Mesenchymal stem cell (in vitro differentiated cells and primary cell): ENCODE measurements around the gene CRELD2.

Experiments used
- DNase-seq: peaks from one replicate; pipeline ENCODE4 v3.0.0-alpha.2; 2013
- H2AFZ ChIP-seq: one replicate; pipeline ENCODE4 v1.6.1; 2013; ENCODE audit warnings: low read depth, mild to moderate bottlenecking, control low read depth, inconsistent platforms, low read length, moderate library complexity
- H2AK5ac ChIP-seq: 2 replicates; pipeline ENCODE4 v1.6.1; 2013; ENCODE audit warnings: low read length, moderate library complexity, mild to moderate bottlenecking, inconsistent platforms; ENCODE audit not compliant: severe bottlenecking
- H2BK120ac ChIP-seq: one replicate; pipeline ENCODE4 v1.6.1; 2013; ENCODE audit warnings: low read depth, mild to moderate bottlenecking, inconsistent platforms, low read length, moderate library complexity
- H2BK12ac ChIP-seq, 2 experiments: one replicate each; pipeline ENCODE4 v1.6.1; 2013; ENCODE audit warnings: inconsistent platforms in 2 of 2, low read length in 2 of 2, mild to moderate bottlenecking in 2 of 2, moderate library complexity in 2 of 2, control low read depth in 1 of 2
- H2BK15ac ChIP-seq: one replicate; pipeline ENCODE4 v1.6.1; 2013; ENCODE audit warnings: mild to moderate bottlenecking, low read depth, inconsistent platforms; ENCODE audit not compliant: poor library complexity, severe bottlenecking
- H2BK5ac ChIP-seq: 2 replicates; pipeline ENCODE4 v1.6.1; 2013; ENCODE audit warnings: low read depth, mild to moderate bottlenecking, low read length, control low read depth, inconsistent platforms; ENCODE audit not compliant: poor library complexity, severe bottlenecking
- H3K14ac ChIP-seq, 2 experiments: one replicate each; pipeline ENCODE4 v1.6.1; 2013; ENCODE audit warnings: inconsistent platforms in 2 of 2, low read length in 2 of 2, control low read depth in 1 of 2, mild to moderate bottlenecking in 1 of 2, moderate library complexity in 1 of 2
- H3K18ac ChIP-seq, 2 experiments: one replicate each; pipeline ENCODE4 v1.6.1; 2013; ENCODE audit warnings: inconsistent platforms in 2 of 2, low read length in 2 of 2, control low read depth in 1 of 2, low read depth in 1 of 2, mild to moderate bottlenecking in 1 of 2
- H3K23ac ChIP-seq, 2 experiments: one replicate each; pipeline ENCODE4 v1.6.1; 2013; ENCODE audit warnings: inconsistent platforms in 2 of 2, low read length in 2 of 2, mild to moderate bottlenecking in 2 of 2, moderate library complexity in 2 of 2, control low read depth in 1 of 2
- H3K27ac ChIP-seq: 2 replicates; pipeline ENCODE4 v1.5.1; 2013; ENCODE audit warnings: mild to moderate bottlenecking, moderate library complexity, low read length, control low read depth, inconsistent platforms; ENCODE audit not compliant: poor library complexity, severe bottlenecking
- H3K27me3 ChIP-seq, 2 experiments: 2 replicates each; pipeline versions ENCODE4 v1.6.1 to v1.7.0; 2013; ENCODE audit warnings: low read length in 2 of 2, mild to moderate bottlenecking in 2 of 2, moderate library complexity in 2 of 2, control low read depth in 1 of 2, inconsistent platforms in 1 of 2; ENCODE audit not compliant: control insufficient read depth in 1 of 2, insufficient read depth in 1 of 2
- H3K36me3 ChIP-seq, 2 experiments: 2 replicates each; pipeline versions ENCODE4 v1.6.1 to v1.7.0; 2013; ENCODE audit warnings: low read length in 2 of 2, control low read depth in 1 of 2, inconsistent platforms in 1 of 2, low read depth in 1 of 2, mild to moderate bottlenecking in 1 of 2; ENCODE audit not compliant: insufficient read depth in 2 of 2, control insufficient read depth in 1 of 2
- H3K4ac ChIP-seq, 2 experiments: one replicate each; pipeline ENCODE4 v1.6.1; 2013; ENCODE audit warnings: inconsistent platforms in 2 of 2, low read length in 2 of 2, mild to moderate bottlenecking in 2 of 2, moderate library complexity in 2 of 2, control low read depth in 1 of 2, low read depth in 1 of 2
- H3K4me1 ChIP-seq: 2 replicates; pipeline ENCODE4 v1.6.1; 2013; ENCODE audit warnings: low read depth, low read length, control low read depth; ENCODE audit not compliant: control insufficient read depth, insufficient read depth
- H3K4me2 ChIP-seq: 2 replicates; pipeline ENCODE4 v1.6.1; 2013; ENCODE audit warnings: low read length, mild to moderate bottlenecking, inconsistent platforms; ENCODE audit not compliant: poor library complexity, severe bottlenecking
- H3K4me3 ChIP-seq, 2 experiments: 2 replicates each; pipeline versions ENCODE4 v1.5.1 to v1.7.0; 2013; ENCODE audit warnings: low read length in 2 of 2, mild to moderate bottlenecking in 2 of 2, control low read depth in 1 of 2, low read depth in 1 of 2; ENCODE audit not compliant: insufficient read depth in 1 of 2
- H3K79me1 ChIP-seq: replicated peaks from 2 replicates; pipeline ENCODE4 v1.6.1; 2013; ENCODE audit warnings: mild to moderate bottlenecking, control low read depth, low read length, inconsistent platforms; ENCODE audit not compliant: poor library complexity, severe bottlenecking
- H3K9ac ChIP-seq: 2 replicates; pipeline ENCODE4 v1.7.0; 2013; ENCODE audit warnings: mild to moderate bottlenecking, low read length, moderate library complexity
- H3K9me3 ChIP-seq: 2 replicates; pipeline ENCODE4 v1.7.0; 2013; ENCODE audit warnings: mild to moderate bottlenecking, low read length; ENCODE audit not compliant: control insufficient read depth
- H4K8ac ChIP-seq: one replicate; pipeline ENCODE4 v1.6.1; 2013; ENCODE audit warnings: inconsistent platforms, mild to moderate bottlenecking, low read length, moderate library complexity
- H4K91ac ChIP-seq: one replicate; pipeline ENCODE4 v1.6.1; 2013; ENCODE audit warnings: mild to moderate bottlenecking, low read length, inconsistent platforms
- WGBS: methylation state at CpG from one replicate; pipeline ENCODE4 v1.1.7; 2013; ENCODE audit warnings: mixed read lengths; 5-methylcytosine and 5-hydroxymethylcytosine counted together

Gene CRELD2

GRCh38 chr22:49954354-49954753 lies 35.9 kb downstream of the CRELD2 start:
- Histone ChIP-seq H3K27me3 (no peaks in the 10 kb centered on the region), H3K4me2 (no peak overlapping the region), H2BK5ac (no peak overlapping the region), H3K4me3 (no peak overlapping the region), H3K4me1 (peaks cover 50% of the 10 kb centered on the region), H2BK12ac (peak overlapping the region in 1 of 2 experiments; percentile 38), H3K36me3 (no peaks in the 10 kb centered on the region), H2AFZ (no peak overlapping the region), H3K79me1 (no peaks in the 10 kb centered on the region), H3K9ac (no peak overlapping the region), H4K8ac (no peak overlapping the region), H3K4ac (no peak overlapping the region), H3K14ac (peak overlapping the region in 1 of 2 experiments; percentile 39), H2BK15ac (peak overlapping the region; percentile 96), H3K27ac (no peak overlapping the region), H4K91ac (peak overlapping the region; percentile 60), H3K9me3 (no peaks in the 10 kb centered on the region), H3K23ac (no peak overlapping the region), H2BK120ac (no peak overlapping the region), H2AK5ac (peak overlapping the region; percentile 98), H3K18ac (peak overlapping the region; percentile 6 to 49)
- WGBS: 89% methylated on average over 8 of the region's 8 CpGs
- DNase-seq: no peak

GRCh38 chr22:49954991-49955580 lies 36.7 kb downstream of the CRELD2 start:
- H2AFZ ChIP-seq: no peak overlapping the region
- H3K4ac ChIP-seq: no peak overlapping the region
- peak overlapping the region in 1 of 2 experiments; percentile 11 for H3K18ac ChIP-seq
- no peak overlapping the region for H2BK12ac ChIP-seq
- H3K9me3 ChIP-seq: no peaks in the 10 kb centered on the region
- H3K14ac ChIP-seq: peak overlapping the region in 1 of 2 experiments; percentile 60
- peak overlapping the region in 1 of 2 experiments; percentile 48 for H3K23ac ChIP-seq
- H2AK5ac ChIP-seq: no peak overlapping the region
- no peak overlapping the region for H2BK15ac ChIP-seq
- peaks cover 55% of the 10 kb centered on the region for H3K4me1 ChIP-seq
- no peak overlapping the region for H4K8ac ChIP-seq
- no peak for DNase-seq
- H3K36me3 ChIP-seq: no peaks in the 10 kb centered on the region
- no peak overlapping the region for H3K9ac ChIP-seq
- H3K4me2 ChIP-seq: no peak overlapping the region
- peak overlapping the region; percentile 1 for H4K91ac ChIP-seq
- no peaks in the 10 kb centered on the region for H3K27me3 ChIP-seq
- H2BK5ac ChIP-seq: no peak overlapping the region
- H3K27ac ChIP-seq: no peak overlapping the region
- peaks cover 2% of the 10 kb centered on the region for H3K79me1 ChIP-seq
- H3K4me3 ChIP-seq: no peak overlapping the region
- 90% methylated on average over 15 of the region's 15 CpGs for WGBS
- no peak overlapping the region for H2BK120ac ChIP-seq

GRCh38 chr22:49955581-49956417 lies 37.4 kb downstream of the CRELD2 start:
- Histone ChIP-seq H2AFZ (no peak overlapping the region), H3K79me1 (peaks cover 2% of the 10 kb centered on the region), H4K91ac (no peak overlapping the region), H3K27me3 (no peaks in the 10 kb centered on the region), H2BK15ac (no peak overlapping the region), H2AK5ac (peak overlapping the region; percentile 47), H2BK12ac (peak overlapping the region; percentile 12 to 18), H3K4me3 (no peak overlapping the region), H3K9me3 (no peaks in the 10 kb centered on the region), H3K18ac (peak overlapping the region in 1 of 2 experiments; percentile 11), H3K9ac (no peak overlapping the region), H3K36me3 (no peaks in the 10 kb centered on the region), H3K4me2 (no peak overlapping the region), H3K27ac (no peak overlapping the region), H3K14ac (no peak overlapping the region), H3K4me1 (peaks cover 52% of the 10 kb centered on the region), H3K23ac (peak overlapping the region in 1 of 2 experiments; percentile 48), H2BK120ac (no peak overlapping the region), H2BK5ac (no peak overlapping the region), H3K4ac (no peak overlapping the region), H4K8ac (no peak overlapping the region)
- 90% methylated on average over 22 of the region's 22 CpGs for WGBS
- no peak for DNase-seq

GRCh38 chr22:49956418-49956770 lies 38.0 kb downstream of the CRELD2 start:
- Histone ChIP-seq H3K23ac (no peak overlapping the region), H2BK12ac (peak overlapping the region; percentile 12 to 18), H3K18ac (no peak overlapping the region), H3K79me1 (peaks cover 2% of the 10 kb centered on the region), H3K14ac (no peak overlapping the region), H4K8ac (no peak overlapping the region), H3K4me3 (no peak overlapping the region), H2AFZ (no peak overlapping the region), H2BK120ac (no peak overlapping the region), H4K91ac (no peak overlapping the region), H2BK15ac (no peak overlapping the region), H3K27ac (no peak overlapping the region), H3K4me2 (no peak overlapping the region), H3K4me1 (peaks cover 50% of the 10 kb centered on the region), H3K4ac (peak overlapping the region in 1 of 2 experiments; percentile 46), H2AK5ac (no peak overlapping the region), H3K9ac (no peak overlapping the region), H3K9me3 (no peaks in the 10 kb centered on the region), H3K27me3 (no peaks in the 10 kb centered on the region), H2BK5ac (no peak overlapping the region), H3K36me3 (peaks cover 0 to under 1% of the 10 kb centered on the region in 2 experiments)
- 92% methylated on average over 15 of the region's 15 CpGs for WGBS
- no peak for DNase-seq
